ENCODE results near the gene HPS4. TPM values are rescaled to one million over a fixed set of nuclear protein-coding genes. Genes with fewer than 3 reads are reported as not detected.
A peak's percentile ranks its signal among the peaks of the same experiment; 100 is the strongest.

HPS4 gene
- total and polyA plus RNA-seq, 2 of the 8 experiments (the other 6 are each of a cell fraction or from before 2014, with no cell fraction given) = 28.0 to 35.2 TPM

- no peak overlapping the region for H3K14ac ChIP-seq (ENCODE audit: insufficient read length)
- CTCF ChIA-PET (ENCODE audit: partially characterized antibody) = interaction anchor here (0.8 to 3.8 kb wide), 8 partner anchors 10 to 57 kb away, joined by 3 to 15 read pairs (median 4); no protein-coding TSS in a partner anchor
- TF ChIP-seq SIN3A (conservative IDR thresholded peaks at IDR 0.05 in 1 of 2, IDR thresholded peaks at IDR 0.05 in 1 of 2; ENCODE audit: low read depth in 1 of 2, low read length in 2 of 2) (0 out of 4 replicates have a peak, but pooled peaks of 1 of the 2 experiments have one; percentile 18), JUND (IDR thresholded peaks at IDR 0.05; ENCODE audit: low read length) (peak; percentile 96), RFX5 (IDR thresholded peaks at IDR 0.05; ENCODE audit: borderline replicate concordance, low read depth, low read length) (no peak), FOSL1 (IDR thresholded peaks at IDR 0.05; ENCODE audit: insufficient read depth, low read depth, low read length) (0 out of 2 replicates have a peak, but pooled peaks have one; percentile 38), CHD1 (IDR thresholded peaks at IDR 0.05; ENCODE audit: low read depth, low read length) (no peak), ATF3 (IDR thresholded peaks at IDR 0.05; ENCODE audit: insufficient read depth, low read depth, low read length) (peak; percentile 49; the same call in 1 of the 2 replicates), JUN (IDR thresholded peaks at IDR 0.05; ENCODE audit: low read depth, low read length) (peak; percentile 19; the same call in 1 of the 2 replicates)
- H4K5ac ChIP-seq (ENCODE audit: insufficient read length, low read depth, low read length) = no peak overlapping the region
- no peaks in the 10 kb centered on the region for H3K36me3 ChIP-seq (ENCODE audit: control insufficient read depth in 2 of 4, insufficient read depth in 4 of 4, low read length in 3 of 4)
- no peak overlapping the region for H2BK12ac ChIP-seq (ENCODE audit: low read depth, low read length)
- no peaks in the 10 kb centered on the region for H4K20me1 ChIP-seq (replicated peaks in 1 of 2; ENCODE audit: control insufficient read depth in 1 of 2, insufficient read depth in 2 of 2, low read length in 2 of 2)
- H3K23ac ChIP-seq (ENCODE audit: insufficient read length) = no peak overlapping the region
- no peak for FAIRE-seq
- no peak overlapping the region for H2BK20ac ChIP-seq (ENCODE audit: low read length)
- H3K4ac ChIP-seq (replicated peaks; ENCODE audit: insufficient read length, low read depth, low read length) = no peak overlapping the region
- no peak overlapping the region for H3K4me3 ChIP-seq (ENCODE audit: extremely low read depth in 1 of 4, insufficient read depth in 2 of 4, low read depth in 3 of 4, low read length in 4 of 4)
- POLR2A ChIA-PET (ENCODE audit: partially characterized antibody) = interaction anchor here (0.8 to 2.3 kb wide), 4 partner anchors 11 to 234 kb away, joined by 3 to 11 read pairs (median 8); partner anchors contain the start of gene ASPHD2
- no peak overlapping the region for H2BK5ac ChIP-seq (ENCODE audit: low read depth, low read length)
- H3K18ac ChIP-seq (ENCODE audit: extremely low read depth, low read length) = no peak overlapping the region
- no peak overlapping the region for H3K27ac ChIP-seq (ENCODE audit: low read depth, low read length)
- WGBS, 2 experiments (ENCODE audit: extremely low coverage in 1 of 2, insufficient coverage in 1 of 2, insufficient read length in 1 of 2, insufficient replicate concordance in 2 of 2, low coverage in 1 of 2, low lambda C conversion rate in 2 of 2, missing lambda C conversion rate in 1 of 2) = 57% methylated on average over 9 of the region's 9 CpGs; no CpG with 5 or more reads in 1 of the 2 experiments
- no peak overlapping the region for H4K91ac ChIP-seq (replicated peaks; ENCODE audit: insufficient read length, low read length)
- H3K4me2 ChIP-seq (ENCODE audit: insufficient read depth in 1 of 2, low read depth in 2 of 2, low read length in 2 of 2) = peak overlapping the region in 1 of 2 experiments; percentile 46; a peak in 2 of 4 replicates
- H3K23me2 ChIP-seq (ENCODE audit: low read depth, low read length) = no peaks in the 10 kb centered on the region; the same call in 1 of the 2 replicates
- DNase-seq (ENCODE audit: low read depth in 1 of 2, low spot score in 2 of 2) = peak; percentile 54 to 70
- no peak overlapping the region for H2BK15ac ChIP-seq (ENCODE audit: low read length)
- H2BK120ac ChIP-seq (replicated peaks; ENCODE audit: low read depth, low read length) = no peak overlapping the region
- H3K79me2 ChIP-seq (ENCODE audit: control insufficient read depth in 1 of 2, insufficient read depth in 2 of 2, low read length in 2 of 2) = no peaks in the 10 kb centered on the region
- no peaks in the 10 kb centered on the region for H3K79me1 ChIP-seq (ENCODE audit: low read depth, low read length)
- no peaks in the 10 kb centered on the region for H3K9me3 ChIP-seq (ENCODE audit: insufficient read depth in 2 of 2, low read depth in 1 of 2, low read length in 1 of 2)
- H3K27me3 ChIP-seq (replicated peaks in 1 of 4; ENCODE audit: control insufficient read depth in 3 of 4, extremely low read depth in 1 of 4, insufficient read depth in 3 of 4, low read length in 3 of 4) = 0 out of 7 replicates have a peak, but pooled peaks cover 0 to 4% (median 0%) of the 10 kb centered on the region in 4 experiments
- H3K56ac ChIP-seq (replicated peaks; ENCODE audit: insufficient read length, low read depth, low read length) = no peak overlapping the region
- H2AK5ac ChIP-seq (ENCODE audit: low read depth, low read length) = no peak overlapping the region
- H3K9ac ChIP-seq (replicated peaks in 1 of 4; ENCODE audit: extremely low read depth in 1 of 4, low read depth in 3 of 4, low read length in 3 of 4) = no peak overlapping the region
- H2AFZ ChIP-seq (ENCODE audit: low read length) = 0 out of 2 replicates have a peak overlapping the region, but pooled peaks have one; percentile 0
- H4K8ac ChIP-seq (ENCODE audit: extremely low read depth, insufficient read depth, low read length) = no peak overlapping the region; the same call in 1 of the 2 replicates
- H3K4me1 ChIP-seq (replicated peaks in 1 of 4; ENCODE audit: control insufficient read depth in 3 of 4, insufficient read depth in 4 of 4, low read length in 3 of 4) = no peaks in the 10 kb centered on the region
Measured at GRCh38 chr22:26416670-26417276, 66.8 kb downstream of the HPS4 start.

Data from H1 (cell line).